Germinal center (tissue), 1 donor: Measurements from ENCODE around the gene CRIP2.
A peak's percentile ranks its signal among the peaks of the same experiment; 100 is the strongest.

Experiments
- DNase-seq: peaks from one replicate; pipeline ENCODE4 v3.0.0; 2012; ENCODE audit warnings: mixed read lengths, low spot score

The CRIP2 gene, protein sequence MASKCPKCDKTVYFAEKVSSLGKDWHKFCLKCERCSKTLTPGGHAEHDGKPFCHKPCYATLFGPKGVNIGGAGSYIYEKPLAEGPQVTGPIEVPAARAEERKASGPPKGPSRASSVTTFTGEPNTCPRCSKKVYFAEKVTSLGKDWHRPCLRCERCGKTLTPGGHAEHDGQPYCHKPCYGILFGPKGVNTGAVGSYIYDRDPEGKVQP

DNA sequence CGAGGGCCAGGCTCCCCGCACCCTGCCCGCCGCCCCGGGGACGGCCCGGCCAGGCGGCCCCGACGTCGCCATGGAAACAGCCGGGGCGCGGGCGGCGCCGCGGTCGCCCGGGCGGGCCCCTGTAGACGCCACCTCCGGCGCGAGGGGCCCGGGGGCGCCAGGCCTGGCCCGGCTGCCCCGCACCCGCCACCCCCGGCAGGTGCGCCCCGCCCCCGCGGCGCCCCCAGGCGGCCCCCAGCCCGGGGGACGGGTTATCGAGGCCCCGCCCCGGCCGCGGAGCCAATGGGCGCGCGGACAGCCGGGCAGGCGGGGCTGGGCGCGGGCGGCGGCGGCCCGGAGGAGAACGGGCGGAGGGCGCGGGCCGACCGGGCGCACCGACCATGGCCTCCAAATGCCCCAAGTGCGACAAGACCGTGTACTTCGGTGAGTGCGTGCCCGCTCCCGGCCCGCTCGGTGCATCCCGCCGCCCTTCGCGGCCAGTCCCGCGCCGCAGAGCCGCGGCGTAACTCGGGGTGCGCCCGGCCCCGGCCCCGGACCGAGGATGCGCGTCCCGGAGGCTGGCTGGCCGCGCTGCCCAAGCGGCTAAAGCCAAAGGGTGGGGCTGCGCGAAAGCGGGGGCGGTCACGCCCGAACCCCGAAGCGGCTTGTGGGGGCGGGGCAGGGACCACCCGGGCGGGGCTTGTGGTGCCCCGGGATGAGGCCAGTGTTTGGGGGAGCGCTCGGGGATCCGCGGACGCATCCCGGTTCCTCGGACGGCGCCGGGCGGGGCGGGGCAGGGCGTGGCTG, at the start of gene CRIP2:
CRIP2 (plus strand) TSS at position 339 of the 786 bp plus-strand sequence; CDS start at position 381, 42 bp downstream.
- DNase-seq: peak; percentile 66

DNA sequence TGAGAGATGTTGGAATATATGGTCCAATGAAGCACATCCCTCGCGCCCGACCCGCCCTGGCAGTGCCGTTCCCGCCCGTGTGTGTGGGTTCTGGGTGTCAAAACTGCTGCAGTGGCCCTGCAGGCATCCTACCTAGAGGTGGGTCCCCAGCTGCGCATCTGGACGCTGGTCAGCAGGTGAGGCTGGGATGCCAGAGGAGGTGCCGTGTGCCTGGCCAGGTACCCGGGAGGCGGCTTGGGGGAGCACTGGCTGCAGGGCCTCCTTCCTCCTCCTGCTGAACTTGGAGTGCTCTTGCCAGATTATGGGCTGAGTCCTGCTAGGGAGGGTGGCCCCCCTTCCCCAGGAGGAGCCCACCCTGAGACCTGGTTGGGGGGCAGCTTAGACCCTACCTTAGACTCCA, 49.8 kb upstream of the CRIP2 start:
- DNase-seq: no peak

DNA sequence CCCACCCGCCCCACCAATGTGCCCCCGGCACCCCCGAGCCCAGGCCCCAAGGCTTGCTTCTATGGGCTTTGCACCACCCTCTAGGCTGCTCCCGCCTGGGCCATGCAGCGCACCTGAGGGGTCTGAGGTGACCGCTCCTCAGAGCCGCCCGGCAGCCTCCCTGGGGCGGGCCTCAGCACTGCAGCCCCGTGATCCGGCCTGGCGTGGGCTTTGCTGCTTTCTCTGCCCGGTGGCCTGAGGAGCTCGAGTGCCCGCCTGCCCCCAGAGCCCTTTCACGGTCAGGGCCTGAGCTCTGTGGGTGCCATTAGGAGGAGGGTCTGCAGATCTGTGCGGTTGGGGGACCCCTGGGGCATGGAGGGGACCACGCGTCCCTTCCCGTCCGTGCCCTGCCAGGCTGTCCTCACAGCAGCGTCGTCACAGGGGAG, 48.8 kb upstream of the CRIP2 start:
- no peak for DNase-seq

DNA sequence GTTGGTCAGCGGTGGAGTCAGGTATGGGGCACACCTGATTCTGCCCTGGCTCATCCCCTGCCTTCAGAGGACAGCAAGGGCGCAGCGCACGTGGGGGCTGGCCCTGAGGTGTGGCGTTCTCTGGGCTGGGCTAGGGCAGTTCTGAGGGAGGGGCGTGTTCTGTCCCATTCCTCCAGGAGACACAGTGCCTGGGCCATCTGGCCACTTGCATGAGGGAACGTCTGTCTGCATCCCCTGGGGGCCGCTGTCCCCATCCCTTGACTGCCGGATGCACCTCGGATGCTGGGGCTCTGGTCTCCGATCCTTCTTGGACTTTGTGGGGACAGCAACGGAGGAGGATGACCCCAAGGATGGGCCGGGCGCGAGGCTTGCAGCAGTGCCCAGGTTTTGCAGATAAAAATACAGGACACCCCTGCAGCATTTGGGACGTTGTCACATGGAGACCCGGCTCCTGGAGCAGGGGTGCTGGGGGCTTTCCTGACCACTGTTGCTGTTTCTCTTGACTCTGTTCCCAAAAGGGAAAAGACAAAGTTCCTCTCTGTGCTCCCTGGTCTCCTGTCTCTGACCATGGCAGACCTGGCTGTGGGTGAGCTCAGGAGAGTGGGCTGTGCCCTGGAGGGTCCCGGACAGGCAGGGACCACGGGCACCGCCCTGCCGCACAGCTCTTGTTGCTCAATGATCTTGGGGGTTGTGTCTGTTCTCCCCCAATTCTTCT, 48.0 kb upstream of the CRIP2 start:
- no peak for DNase-seq

DNA sequence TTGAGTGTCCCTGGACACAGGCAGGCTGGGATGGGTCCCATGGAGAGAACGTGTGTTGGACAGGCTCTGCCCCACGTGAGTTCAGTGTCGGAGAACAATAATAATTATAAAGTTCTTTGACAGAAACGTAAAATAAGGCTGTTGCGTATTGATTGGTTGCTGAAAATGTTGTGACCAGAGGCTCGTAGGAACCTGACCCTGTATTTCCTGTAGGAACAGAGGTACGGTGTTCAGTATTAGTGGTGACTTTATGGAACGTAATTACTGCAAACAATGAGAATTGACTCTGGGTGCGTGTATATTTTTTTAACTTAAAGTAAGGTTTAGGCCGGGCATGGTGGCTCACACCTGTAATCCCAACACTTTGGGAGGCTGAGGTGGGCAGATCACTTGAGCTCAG, 47.2 kb upstream of the CRIP2 start:
- no peak for DNase-seq

DNA sequence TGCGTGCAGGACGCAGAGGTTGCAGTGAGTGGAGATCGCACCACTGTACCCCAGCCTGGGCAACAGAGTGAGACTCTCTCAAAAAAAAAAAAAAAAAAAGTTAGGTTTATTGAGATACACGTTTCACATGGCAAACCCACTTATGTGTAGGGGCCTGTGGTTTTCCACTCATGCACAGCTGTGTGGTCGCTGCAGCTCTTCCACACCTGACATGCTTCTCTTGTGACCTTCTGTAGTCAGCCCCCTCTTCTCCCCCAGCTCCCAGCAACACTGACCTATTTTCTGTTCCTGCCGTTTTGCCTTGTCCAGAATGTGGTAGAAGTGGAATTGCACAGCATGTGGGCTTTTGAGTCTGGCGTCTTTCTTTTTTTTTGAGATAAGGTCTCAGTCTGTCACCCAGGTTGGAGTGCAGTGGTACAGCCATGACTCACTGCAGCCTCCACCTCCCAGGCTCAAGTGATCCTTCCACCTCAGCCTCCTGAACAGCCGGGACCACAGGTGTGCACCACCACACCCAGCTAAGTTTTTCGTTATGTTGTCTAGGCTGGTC, 46.6 kb upstream of the CRIP2 start:
- DNase-seq: no peak

DNA sequence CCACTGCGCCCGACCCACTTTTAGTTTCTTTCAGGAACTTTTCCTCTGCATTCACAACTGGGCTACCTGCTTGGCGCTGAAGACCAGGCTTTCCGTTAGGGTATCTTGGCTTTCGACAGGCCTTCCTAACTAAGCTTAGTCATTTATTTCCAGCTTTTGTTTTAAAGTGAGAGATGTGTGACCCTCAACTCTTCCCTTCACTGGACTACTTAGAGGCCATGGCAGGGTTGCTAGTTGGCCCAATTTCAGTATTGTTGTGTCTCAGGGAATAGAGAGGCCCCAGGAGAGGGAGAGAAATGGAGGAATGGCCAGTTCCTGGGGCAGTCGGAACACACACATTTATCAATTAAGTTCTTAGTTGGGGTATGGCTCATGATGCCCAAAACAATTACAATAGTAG, 44.6 kb upstream of the CRIP2 start:
- no peak for DNase-seq

DNA sequence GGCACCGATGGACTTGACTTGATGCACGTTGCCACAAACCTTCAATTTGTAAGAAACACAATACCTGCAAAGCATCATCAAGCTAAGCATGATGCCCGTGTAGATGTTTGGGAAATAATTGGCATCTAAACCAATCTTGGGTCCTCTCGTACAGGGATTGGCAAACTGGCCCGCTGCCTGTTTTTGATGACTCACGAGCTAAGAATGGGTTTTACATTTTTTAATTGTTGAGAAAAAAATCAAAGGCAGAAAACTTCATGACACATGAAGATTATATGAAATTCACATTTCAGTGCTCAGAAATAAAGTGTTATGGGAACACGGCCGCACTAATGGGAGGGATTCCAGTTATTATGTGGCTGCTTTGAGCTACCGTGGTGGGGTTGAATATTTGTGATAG, 44.1 kb upstream of the CRIP2 start:
- DNase-seq: no peak

DNA sequence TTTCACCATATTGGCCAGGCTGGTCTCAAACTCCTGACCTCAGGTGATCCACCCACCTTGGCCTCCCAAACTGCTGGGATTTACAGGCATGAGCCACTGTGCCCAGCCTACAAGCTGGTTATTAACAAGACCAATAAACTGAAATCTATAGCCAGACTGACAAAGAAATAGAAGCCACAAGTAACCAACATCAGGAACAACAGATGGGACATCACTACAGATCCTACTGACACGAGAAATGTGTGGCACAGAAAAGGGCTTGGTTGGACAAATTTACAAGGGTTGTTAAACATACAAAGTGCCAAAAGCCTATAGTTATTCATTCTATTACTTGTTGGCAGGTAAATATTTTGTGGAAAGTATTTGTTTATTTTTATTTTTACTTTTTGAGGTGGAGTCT, 43.4 kb upstream of the CRIP2 start:
- DNase-seq: no peak

DNA sequence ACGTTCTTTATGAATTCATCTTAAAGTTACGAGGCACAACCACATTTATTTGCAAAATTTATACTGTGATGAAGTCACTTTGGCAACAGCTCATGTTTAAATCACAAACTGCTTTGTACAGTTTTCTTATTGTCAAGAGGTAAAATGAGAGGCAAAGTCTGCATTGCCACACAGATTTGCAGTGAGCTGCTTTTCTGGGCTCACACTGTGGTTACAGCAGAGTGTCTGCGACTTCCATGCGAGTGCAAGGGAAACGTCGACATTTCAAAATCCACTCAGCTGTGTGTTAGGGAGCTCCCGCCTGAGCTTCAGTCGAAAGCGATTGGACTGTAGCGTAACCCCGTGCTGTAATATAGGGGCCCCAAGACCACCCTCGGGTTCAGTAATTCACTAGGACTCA, 42.0 kb upstream of the CRIP2 start:
- DNase-seq: no peak

DNA sequence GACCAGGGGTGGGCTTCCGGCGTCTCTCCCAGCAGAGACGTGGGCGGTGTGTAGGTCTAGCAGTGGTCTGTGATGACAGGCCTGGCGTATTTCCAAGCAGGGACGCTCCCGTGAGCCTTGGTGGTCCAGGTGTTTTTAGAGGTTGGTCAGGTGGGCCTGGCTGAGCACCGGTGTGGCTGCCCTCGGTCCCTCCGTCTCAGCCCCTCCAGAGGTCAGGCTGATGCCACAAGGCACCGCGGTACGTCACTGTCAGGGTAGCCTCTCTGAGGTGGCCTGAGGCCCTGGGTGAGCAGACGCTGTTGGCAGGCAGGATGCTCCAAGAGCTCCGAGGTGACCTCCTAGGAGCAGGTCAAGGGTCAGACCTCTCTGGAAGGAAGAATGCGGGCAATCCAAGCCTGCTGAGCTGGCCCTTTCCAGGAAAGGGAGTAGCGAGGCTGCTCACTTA, 41.4 kb upstream of the CRIP2 start:
- DNase-seq: no peak

DNA sequence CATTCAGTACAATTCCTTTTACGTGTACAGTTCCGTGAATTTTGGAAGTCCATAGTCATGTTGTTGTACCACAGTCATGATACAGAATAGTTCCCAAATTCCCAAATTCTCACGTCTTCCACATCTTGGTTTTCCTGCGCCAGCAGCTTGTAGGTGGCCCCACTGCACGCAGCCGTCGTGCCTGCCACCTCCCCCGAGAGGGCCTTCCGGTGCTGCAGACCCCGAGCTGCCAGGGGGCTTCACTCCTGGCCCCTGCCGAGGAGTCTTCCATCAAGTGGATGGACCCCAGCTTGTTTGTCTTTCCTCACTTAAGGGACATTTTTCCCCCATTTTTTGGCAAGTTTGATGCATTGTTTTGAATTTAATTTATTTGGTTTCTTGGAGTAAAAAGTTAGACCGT, 38.2 kb upstream of the CRIP2 start:
- DNase-seq: no peak

DNA sequence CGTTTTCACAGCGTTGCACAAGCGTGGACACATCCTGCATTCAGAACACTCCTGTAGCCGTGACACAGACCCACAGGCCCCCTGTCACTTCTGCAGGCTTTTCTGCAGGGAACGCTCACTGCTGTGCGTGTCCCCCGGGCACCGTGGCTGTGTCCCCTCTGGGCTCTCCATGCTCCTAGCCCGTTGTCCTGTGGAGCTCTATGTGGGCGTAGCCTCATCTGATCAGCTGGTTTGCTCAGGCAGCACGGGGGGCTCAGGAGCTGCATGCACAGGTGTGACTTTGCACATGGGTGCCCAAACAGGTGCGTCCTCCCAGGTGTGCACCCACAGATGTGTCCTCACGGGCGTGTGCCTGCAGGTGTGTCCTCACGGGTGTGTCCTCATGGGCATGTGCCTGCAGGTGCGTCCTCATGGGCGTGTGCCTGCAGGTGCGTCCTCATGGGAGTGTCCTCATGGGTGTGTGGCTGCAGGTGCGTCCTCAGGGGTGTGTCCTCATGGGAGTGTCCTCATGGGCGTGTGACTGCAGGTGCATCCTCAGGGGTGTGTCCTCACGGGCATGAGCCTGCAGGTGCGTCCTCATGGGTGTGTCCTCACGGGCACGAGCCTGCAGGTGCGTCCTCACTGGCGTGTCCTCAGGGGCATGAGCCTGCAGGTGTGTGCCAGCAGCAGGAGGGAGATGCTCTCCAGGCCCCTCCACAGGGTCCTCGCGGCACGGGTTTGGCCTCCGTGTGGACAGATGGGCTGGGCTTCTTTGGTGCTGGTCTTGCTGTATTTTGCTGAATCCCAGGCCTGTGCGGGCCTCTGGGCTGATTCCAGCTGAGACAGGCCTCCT, 37.5 kb upstream of the CRIP2 start:
- DNase-seq: no peak

DNA sequence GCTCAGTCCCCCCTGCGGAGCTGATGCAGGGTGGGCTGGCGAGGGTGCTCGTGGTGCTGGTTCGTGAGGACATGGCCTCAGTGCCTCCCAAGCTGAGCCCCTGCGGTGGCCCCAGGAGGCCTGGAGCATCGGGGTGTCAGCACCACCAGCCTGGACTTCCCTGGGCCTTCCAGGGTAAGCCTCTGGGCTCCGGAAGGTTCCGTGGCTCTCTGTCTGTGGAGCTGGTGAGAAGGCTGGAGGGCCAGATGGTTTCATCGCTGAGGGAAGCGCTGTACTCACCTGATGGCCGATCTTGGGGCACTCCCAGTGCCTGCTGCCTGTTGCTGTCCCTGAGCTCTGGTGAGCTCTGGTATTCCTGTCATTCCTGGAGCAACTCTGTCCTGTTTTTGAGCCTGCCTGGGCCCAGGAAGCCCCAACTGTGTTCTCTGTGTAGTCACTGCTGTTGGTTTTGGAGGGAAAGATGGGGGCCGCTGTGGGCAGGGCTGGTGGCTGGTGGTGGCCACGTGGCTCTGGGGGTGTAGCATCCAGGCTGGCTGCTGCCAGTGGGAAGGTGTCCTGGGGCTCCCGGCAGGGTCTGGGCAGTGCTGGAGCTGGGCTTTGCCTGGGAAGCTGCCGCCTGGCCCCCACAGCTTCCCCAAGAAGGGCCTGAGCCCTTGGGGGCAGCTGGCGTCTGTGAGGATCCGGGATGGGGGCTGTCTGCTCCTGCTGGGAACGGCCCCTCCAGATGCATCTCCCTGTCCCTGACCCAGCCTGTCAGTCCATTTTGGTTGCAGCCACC, 36.7 kb upstream of the CRIP2 start:
- DNase-seq: no peak

DNA sequence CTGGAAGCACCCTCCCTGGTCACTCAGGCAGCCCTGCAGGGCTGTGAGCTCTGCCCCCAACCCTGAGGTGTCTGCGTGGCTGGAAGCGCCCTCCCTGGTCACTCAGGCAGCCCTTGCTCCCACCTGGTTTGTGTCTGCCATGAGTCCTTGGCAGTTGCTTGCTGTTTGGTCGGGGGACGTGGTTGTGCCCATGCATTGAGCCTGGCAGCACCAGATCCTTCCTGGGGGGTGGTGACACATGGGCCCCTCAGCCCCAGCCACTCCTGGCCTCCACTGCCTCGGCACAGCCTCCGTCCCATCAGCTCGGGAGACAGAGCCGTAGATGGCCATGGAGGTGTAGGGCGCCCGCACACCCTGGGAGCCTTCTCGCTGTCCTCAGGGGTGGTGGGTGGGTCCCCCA, 35.4 kb upstream of the CRIP2 start:
- no peak for DNase-seq

DNA sequence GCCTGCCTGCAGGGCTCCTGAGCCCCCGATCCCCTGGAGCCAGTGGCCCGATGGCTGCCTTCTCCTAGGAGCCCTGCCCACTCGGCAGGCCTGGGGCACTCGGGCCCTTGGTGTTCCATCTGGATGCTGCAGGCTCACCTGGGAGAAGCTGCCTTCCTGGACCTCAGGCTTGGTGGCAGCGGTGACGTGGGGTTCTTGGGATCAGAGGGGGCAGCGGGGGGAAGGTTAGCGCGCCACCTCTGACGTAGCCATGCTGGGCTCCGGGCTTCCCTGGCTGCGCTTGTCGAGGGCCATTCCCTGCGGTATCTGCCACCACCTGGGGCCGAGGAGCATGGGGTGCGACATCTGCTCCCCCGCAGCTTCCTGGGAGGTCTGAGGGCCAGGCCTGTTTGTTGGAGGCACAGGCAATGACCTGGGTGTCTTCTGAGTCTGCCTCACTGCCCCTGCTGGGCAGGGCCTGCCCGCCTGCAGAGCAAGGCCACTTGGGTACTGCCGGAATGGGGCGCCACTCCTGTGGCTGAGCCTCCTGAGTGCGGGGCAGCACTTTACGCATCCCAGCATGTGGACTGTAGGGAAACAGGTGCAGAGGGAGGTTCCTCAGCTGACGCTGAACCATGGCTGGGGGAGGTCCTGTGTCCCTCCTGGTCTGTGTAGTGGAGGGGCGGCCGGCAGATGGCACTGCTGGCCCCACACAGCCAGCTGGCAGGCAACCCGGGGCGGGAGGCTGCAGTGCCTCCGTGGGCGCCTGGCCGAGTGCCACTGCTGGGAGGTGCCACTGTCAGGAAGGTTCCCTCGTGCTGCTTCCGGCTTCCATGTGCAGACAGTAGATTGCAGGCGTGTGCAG, 34.7 kb upstream of the CRIP2 start:
- DNase-seq: no peak

DNA sequence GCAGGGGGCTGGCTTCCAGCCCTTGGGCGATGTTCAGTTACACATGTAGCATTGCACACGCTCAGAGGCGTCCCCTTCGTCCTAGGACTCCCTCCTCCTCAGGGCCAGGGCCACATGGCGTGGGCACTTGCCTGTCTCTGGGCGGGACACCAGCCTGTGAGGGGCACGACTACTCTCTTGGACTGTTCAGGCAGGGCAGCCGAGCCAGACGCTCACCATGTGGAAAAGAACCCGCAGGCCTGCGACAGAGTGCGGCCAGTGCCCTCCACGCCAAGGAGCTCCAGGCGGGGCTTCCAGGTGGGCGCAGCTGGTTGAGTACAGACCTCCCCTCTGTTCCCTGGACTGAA, 34.1 kb upstream of the CRIP2 start:
- DNase-seq: no peak

DNA sequence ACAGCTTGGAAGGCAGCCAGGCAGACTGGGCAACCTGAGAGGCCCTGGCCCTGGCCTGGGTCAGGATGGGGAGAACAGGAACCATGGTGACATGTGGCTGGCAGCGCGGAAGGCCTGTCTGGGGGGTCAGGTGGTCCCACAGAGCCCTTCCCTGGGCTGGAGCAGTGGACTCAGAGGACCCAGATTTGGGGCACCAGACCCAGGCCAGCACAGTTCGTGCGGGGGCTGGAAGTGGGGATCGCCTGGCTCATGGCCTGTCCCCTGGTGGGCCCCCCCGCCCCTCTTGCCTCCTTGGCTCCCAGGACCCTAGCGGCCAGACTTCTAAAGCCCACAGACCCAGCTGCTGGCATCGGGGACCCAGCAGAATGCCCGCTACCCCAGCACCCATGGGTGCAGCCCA, 33.6 kb upstream of the CRIP2 start:
- DNase-seq: no peak

DNA sequence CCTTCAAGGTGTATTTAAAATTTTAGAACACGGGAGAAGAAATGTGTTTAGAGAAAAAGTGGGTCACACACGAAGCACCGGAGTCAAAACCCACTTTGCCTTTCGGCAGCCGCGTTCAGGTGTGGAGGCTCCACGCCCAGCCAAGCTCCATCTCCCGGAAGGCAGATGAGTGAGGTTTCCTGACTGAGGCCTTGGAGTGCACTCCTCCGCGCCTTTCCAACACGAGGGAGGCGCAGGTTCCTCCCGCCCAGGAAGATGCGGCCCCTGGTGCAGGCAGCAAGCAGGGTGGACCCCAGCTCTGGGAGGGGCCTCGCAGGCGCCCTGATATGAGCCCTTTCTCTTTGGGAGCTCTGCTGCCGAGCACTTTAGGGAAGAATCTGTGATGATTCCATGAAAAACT, 32.5 kb upstream of the CRIP2 start:
- no peak for DNase-seq

DNA sequence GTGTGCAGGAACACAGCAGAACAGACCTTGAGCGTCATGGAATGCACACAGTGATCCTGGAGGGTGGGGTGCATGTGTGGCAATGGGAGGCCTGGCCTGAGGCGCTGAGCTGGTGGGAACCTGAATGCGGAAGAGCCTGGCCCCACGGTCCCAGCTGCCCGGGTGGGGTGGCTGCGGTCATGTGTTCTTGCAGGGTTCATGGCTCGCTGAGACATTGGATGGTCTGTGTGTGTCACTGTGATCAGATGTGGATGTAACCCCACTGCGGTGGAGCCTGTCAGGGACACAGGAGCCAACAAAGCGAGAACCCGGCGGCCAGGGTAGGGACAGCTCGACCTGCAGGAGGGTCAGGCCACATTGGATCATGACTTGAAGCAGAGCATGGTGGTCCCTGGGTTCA, 31.8 kb upstream of the CRIP2 start:
- no peak for DNase-seq
